Caco-2 (cell line): Measurements from ENCODE around the gene SNAPC4. TPM values are rescaled to one million over a fixed set of nuclear protein-coding genes. Genes with fewer than 3 reads are reported as not detected.
"Not testable (repeated sequence)": the region's sequence is repeated elsewhere in the genome, so short reads cannot be mapped to it uniquely, and the experiment has no call there.

Experiments
- BruUV-seq: library from RNA; stranded (reverse); fragments of 400-500 nt; replicated peaks from 2 replicates; lab custom pipeline; 2021; lab: Mats Ljungman, UMichigan
- CTCF ChIA-PET: fragments of 300-600 bp; sonication (Branson Sonifier 250); formaldehyde crosslinking; loops from one replicate; lab custom pipeline; 2022; ENCODE audit warnings: antibody characterized with exemption; lab: Charles Lee
- POLR2A ChIA-PET: fragments of 300-600 bp; sonication (Branson Sonifier 250); formaldehyde crosslinking; loops from one replicate; lab custom pipeline; 2022; ENCODE audit warnings: antibody characterized with exemption; lab: Charles Lee
- DNase-seq, 2 experiments: peaks; one replicate each; pipeline versions ENCODE4 v3.0.0 to v3.0.0-alpha.2; 2020 to 2022
- H3K27me3 ChIP-seq: replicated peaks from 2 replicates; pipeline ENCODE4 v1.6.0; 2011; ENCODE audit warnings: low read length; ENCODE audit not compliant: control insufficient read depth, insufficient read depth
- H3K36me3 ChIP-seq: 2 replicates; pipeline ENCODE4 v1.5.1; 2011; ENCODE audit warnings: low read length; ENCODE audit not compliant: control insufficient read depth, insufficient read depth
- H3K4me1 ChIP-seq: fragments of 250-450 bp; sonication (Bioruptor Pico); 2 replicates; pipeline ENCODE4 v1.5.1; 2020; ENCODE audit warnings: mild to moderate bottlenecking
- H3K4me3 ChIP-seq: 2 replicates; pipeline ENCODE4 v1.5.1; 2011; ENCODE audit warnings: low read depth, mild to moderate bottlenecking, control low read depth, low read length
- H3K9me3 ChIP-seq: fragments of 250-450 bp; sonication (Bioruptor Pico); 2 replicates; pipeline ENCODE4 v1.5.1; 2020; ENCODE audit warnings: mild to moderate bottlenecking, moderate library complexity
- H3K27ac Mint-ChIP-seq: one replicate; pipeline ENCODE4 v1.8.0; 2022; ENCODE audit warnings: mixed read lengths; ENCODE audit not compliant: unreplicated experiment
- H3K27me3 Mint-ChIP-seq: one replicate; pipeline ENCODE4 v1.8.0; 2022; ENCODE audit warnings: mixed read lengths; ENCODE audit not compliant: insufficient read depth, unreplicated experiment
- H3K36me3 Mint-ChIP-seq: one replicate; pipeline ENCODE4 v1.8.0; 2022; ENCODE audit warnings: mild to moderate bottlenecking, mixed read lengths; ENCODE audit not compliant: insufficient read depth, unreplicated experiment
- H3K4me1 Mint-ChIP-seq: one replicate; pipeline ENCODE4 v1.8.0; 2022; ENCODE audit warnings: low read depth, mixed read lengths; ENCODE audit not compliant: unreplicated experiment
- H3K4me3 Mint-ChIP-seq: one replicate; pipeline ENCODE4 v1.8.0; 2022; ENCODE audit warnings: mild to moderate bottlenecking, moderate library complexity, mixed read lengths; ENCODE audit not compliant: unreplicated experiment
- H3K9me3 Mint-ChIP-seq: one replicate; pipeline ENCODE4 v1.8.0; 2022; ENCODE audit warnings: mixed read lengths; ENCODE audit not compliant: unreplicated experiment
- CTCF ChIP-seq, 2 experiments: fragments of 200-600 bp in 1 of 2; IDR thresholded peaks; 1 replicate in 1 of 2; 2 replicates in 1 of 2; pipeline versions ENCODE4 v1.5.1 to v1.8.0; 2011 to 2022; ENCODE audit warnings: antibody characterized with exemption in 1 of 2, control low read depth in 1 of 2, inconsistent platforms in 1 of 2, low read depth in 1 of 2, low read length in 1 of 2, mild to moderate bottlenecking in 1 of 2, moderate library complexity in 1 of 2; ENCODE audit not compliant: insufficient read depth in 1 of 2, severe bottlenecking in 1 of 2, unreplicated experiment in 1 of 2
- intact Hi-C: fragments of 100-400 bp; cut with micrococcal nuclease; formaldehyde crosslinking; loops from one replicate; pipeline ENCODE4 v1.10.0; 2022; ENCODE audit not compliant: unreplicated experiment
- total RNA-seq: library from RNA; stranded (reverse); gene quantifications from 2 replicates; pipeline ENCODE4 v1.2.3, GENCODE V29; 2022

The SNAPC4 gene
- total RNA-seq, 1 experiment from 2014 or later: 15.3 TPM

GRCh38 chr9:136353757-136354488, 46.0 kb downstream of the SNAPC4 start:
- no peak overlapping the region for H3K4me3 Mint-ChIP-seq
- no peaks in the 10 kb centered on the region for H3K4me1 Mint-ChIP-seq
- intact Hi-C loops: no loop called here
- CTCF ChIA-PET: interaction anchor here (0.9 to 1.6 kb wide), 2 partner anchors 8 to 10 kb away, joined by 3 to 4 read pairs; partner anchors contain the start of gene DNLZ
- Histone ChIP-seq H3K27me3 (no peaks in the 10 kb centered on the region), H3K4me1 (peaks cover 12% of the 10 kb centered on the region), H3K9me3 (no peaks in the 10 kb centered on the region), H3K36me3 (no peaks in the 10 kb centered on the region), H3K4me3 (no peak overlapping the region)
- no peak for TF ChIP-seq CTCF (IDR thresholded peaks at IDR 0.05; ENCODE audit: insufficient read depth in 1 of 2, low read depth in 1 of 2, low read length in 1 of 2, severe bottlenecking in 1 of 2, unreplicated experiment in 1 of 2)
- H3K9me3 Mint-ChIP-seq: no peaks in the 10 kb centered on the region
- peak overlapping the region; percentile 63 for H3K27ac Mint-ChIP-seq
- H3K27me3 Mint-ChIP-seq: no peaks in the 10 kb centered on the region
- DNase-seq: no peak
- BruUV-seq: no TSS peak
- POLR2A ChIA-PET: no interaction called here
- H3K36me3 Mint-ChIP-seq: peaks cover 46% of the 10 kb centered on the region

GRCh38 chr9:136353088-136353487, 46.9 kb downstream of the SNAPC4 start:
- no peak overlapping the region for H3K4me3 ChIP-seq
- Mint-ChIP-seq H3K27ac (no peak overlapping the region), H3K27me3 (no peaks in the 10 kb centered on the region), H3K36me3 (peaks cover 43% of the 10 kb centered on the region), H3K4me1 (no peaks in the 10 kb centered on the region), H3K4me3 (no peak overlapping the region), H3K9me3 (no peaks in the 10 kb centered on the region)
- CTCF ChIA-PET: no interaction called here
- H3K9me3 ChIP-seq: no peaks in the 10 kb centered on the region
- no peak for TF ChIP-seq CTCF (IDR thresholded peaks at IDR 0.05; ENCODE audit: insufficient read depth in 1 of 2, low read depth in 1 of 2, low read length in 1 of 2, severe bottlenecking in 1 of 2, unreplicated experiment in 1 of 2)
- intact Hi-C loops: no loop called here
- DNase-seq: no peak
- POLR2A ChIA-PET: no interaction called here
- peaks cover 12% of the 10 kb centered on the region for H3K4me1 ChIP-seq
- no TSS peak for BruUV-seq
- H3K27me3 ChIP-seq: no peaks in the 10 kb centered on the region
- H3K36me3 ChIP-seq: no peaks in the 10 kb centered on the region

- CTCF ChIA-PET: interaction anchor here (0.6 kb wide), 1 partner anchor 10 kb away, joined by 3 read pairs; no protein-coding TSS in a partner anchor
- no TSS peak for BruUV-seq
- Mint-ChIP-seq H3K27ac (no peak overlapping the region), H3K36me3 (peaks cover 47% of the 10 kb centered on the region), H3K4me3 (no peak overlapping the region), H3K4me1 (no peaks in the 10 kb centered on the region), H3K27me3 (no peaks in the 10 kb centered on the region), H3K9me3 (no peaks in the 10 kb centered on the region)
- H3K4me1 ChIP-seq: peaks cover 12% of the 10 kb centered on the region
- no peak for TF ChIP-seq CTCF (IDR thresholded peaks at IDR 0.05; ENCODE audit: insufficient read depth in 1 of 2, low read depth in 1 of 2, low read length in 1 of 2, severe bottlenecking in 1 of 2, unreplicated experiment in 1 of 2)
- H3K36me3 ChIP-seq: no peaks in the 10 kb centered on the region
- no peaks in the 10 kb centered on the region for H3K27me3 ChIP-seq
- intact Hi-C loops: no loop called here
- H3K9me3 ChIP-seq: no peaks in the 10 kb centered on the region
- DNase-seq: no peak
- POLR2A ChIA-PET: no interaction called here
- no peak overlapping the region for H3K4me3 ChIP-seq
These were observed 47.3 kb downstream of the SNAPC4 start for GRCh38 chr9:136352682-136353081.

- H3K36me3 Mint-ChIP-seq: peaks cover 51% of the 10 kb centered on the region
- H3K27me3 Mint-ChIP-seq, intact Hi-C loops, H3K4me1 Mint-ChIP-seq, H3K9me3 ChIP-seq, CTCF ChIA-PET, H3K4me3 ChIP-seq, H3K9me3 Mint-ChIP-seq, H3K27ac Mint-ChIP-seq, POLR2A ChIA-PET, H3K4me3 Mint-ChIP-seq, H3K36me3 ChIP-seq, DNase-seq, BruUV-seq, H3K27me3 ChIP-seq: not testable (repeated sequence)
- H3K4me1 ChIP-seq: peaks cover 12% of the 10 kb centered on the region
These were observed 48.1 kb downstream of the SNAPC4 start for GRCh38 chr9:136351868-136352267.
